Measurements from ENCODE around the gene TFAP2A. TPM values are rescaled to one million over a fixed set of nuclear protein-coding genes. Genes with fewer than 3 reads are reported as not detected.

The TFAP2A gene
- total RNA-seq, 1 donor from 2014 or later, result 0.21 TPM

GRCh38 chr6:10420546-10421157 lies 5.8 kb upstream of the TFAP2A start:
- intact Hi-C loops (cut with DNase I), result no loop called here

GRCh38 chr6:10419749-10420545 lies 5.1 kb upstream of the TFAP2A start:
- Histone ChIP-seq H3K9me3 (no peaks in the 10 kb centered on the region), H3K27me3 (peaks cover 54% of the 10 kb centered on the region), H3K4me3 (no peak overlapping the region), H3K4me1 (peaks cover 0 to 2% of the 10 kb centered on the region in 2 donors), H3K36me3 (no peaks in the 10 kb centered on the region), H3K27ac (no peak overlapping the region)
- DNase-seq (ENCODE audit: low spot score in 2 of 2), result no peak
- intact Hi-C loops (cut with DNase I), result no loop called here
- TF ChIP-seq CTCF (IDR thresholded peaks at IDR 0.05), result no peak

More at GRCh38 chr6:10420546-10421157, 5.8 kb upstream of the TFAP2A start:
- Histone ChIP-seq H3K9me3 (no peaks in the 10 kb centered on the region), H3K36me3 (no peaks in the 10 kb centered on the region), H3K27me3 (peaks cover 49% of the 10 kb centered on the region), H3K4me3 (no peak overlapping the region), H3K4me1 (peaks cover 0 to 1% of the 10 kb centered on the region in 2 donors), H3K27ac (no peak overlapping the region)
- no peak for TF ChIP-seq CTCF (IDR thresholded peaks at IDR 0.05)
- no peak for DNase-seq (ENCODE audit: low spot score in 2 of 2)

- no peak overlapping the region for H3K27ac ChIP-seq
- no peak for TF ChIP-seq CTCF (IDR thresholded peaks at IDR 0.05)
- DNase-seq (ENCODE audit: low spot score in 2 of 2), result no peak
- peaks cover 3 to 9% of the 10 kb centered on the region in 2 donors for H3K4me1 ChIP-seq
- no peaks in the 10 kb centered on the region for H3K9me3 ChIP-seq
- no peaks in the 10 kb centered on the region for H3K36me3 ChIP-seq
- intact Hi-C loops (cut with DNase I), result no loop called here
- no peak overlapping the region for H3K4me3 ChIP-seq
- H3K27me3 ChIP-seq, result peaks cover 54% of the 10 kb centered on the region
These were observed 4.2 kb upstream of the TFAP2A start for GRCh38 chr6:10418862-10419748.

GRCh38 chr6:10418361-10418861 lies 3.5 kb upstream of the TFAP2A start:
- no peaks in the 10 kb centered on the region for H3K36me3 ChIP-seq
- intact Hi-C loops (cut with DNase I), result no loop called here
- no peak for DNase-seq (ENCODE audit: low spot score in 2 of 2)
- TF ChIP-seq CTCF (IDR thresholded peaks at IDR 0.05), result no peak
- H3K27ac ChIP-seq, result no peak overlapping the region
- H3K9me3 ChIP-seq, result no peaks in the 10 kb centered on the region
- no peak overlapping the region for H3K4me3 ChIP-seq
- peaks cover 3 to 16% of the 10 kb centered on the region in 2 donors for H3K4me1 ChIP-seq
- H3K27me3 ChIP-seq, result peaks cover 54% of the 10 kb centered on the region

GRCh38 chr6:10417681-10418104 lies 2.8 kb upstream of the TFAP2A start:
- no peak for TF ChIP-seq CTCF (IDR thresholded peaks at IDR 0.05)
- no peak overlapping the region for H3K27ac ChIP-seq
- peaks cover 54% of the 10 kb centered on the region for H3K27me3 ChIP-seq
- intact Hi-C loops (cut with DNase I), result no loop called here
- peaks cover 7 to 23% of the 10 kb centered on the region in 2 donors for H3K4me1 ChIP-seq
- no peak overlapping the region for H3K4me3 ChIP-seq
- no peak for DNase-seq (ENCODE audit: low spot score in 2 of 2)
- no peaks in the 10 kb centered on the region for H3K9me3 ChIP-seq
- no peaks in the 10 kb centered on the region for H3K36me3 ChIP-seq
